BLaER1 (cell line): ENCODE measurements around the gene ARMC6.

Source experiments
- H3K27ac ChIP-seq: shearing (Covaris generic); formaldehyde crosslinking; 2 replicates; pipeline ENCODE4 v1.8.1; 2022
- H3K27me3 ChIP-seq: shearing (Covaris generic); formaldehyde crosslinking; 2 replicates; pipeline ENCODE4 v1.8.1; 2022
- H3K36me3 ChIP-seq: shearing (Covaris generic); formaldehyde crosslinking; 2 replicates; pipeline ENCODE4 v1.8.1; 2022
- H3K4me1 ChIP-seq: shearing (Covaris generic); formaldehyde crosslinking; 2 replicates; pipeline ENCODE4 v1.8.1; 2022
- H3K4me2 ChIP-seq: shearing (Covaris generic); formaldehyde crosslinking; 2 replicates; pipeline ENCODE4 v1.8.1; 2022
- H3K4me3 ChIP-seq: shearing (Covaris generic); formaldehyde crosslinking; 2 replicates; pipeline ENCODE4 v1.8.1; 2022
- H3K9ac ChIP-seq: shearing (Covaris generic); formaldehyde crosslinking; 2 replicates; pipeline ENCODE4 v1.8.1; 2022
- H3K9me3 ChIP-seq: shearing (Covaris generic); formaldehyde crosslinking; 2 replicates; pipeline ENCODE4 v1.8.1; 2022
- H4K20me1 ChIP-seq: shearing (Covaris generic); formaldehyde crosslinking; 2 replicates; pipeline ENCODE4 v1.8.1; 2022
- Cebpa-rat ChIP-seq: shearing (Covaris generic); IDR thresholded peaks from 2 replicates; pipeline ENCODE4 v1.8.1; 2022

ARMC6 gene

GRCh38 chr19:19059837-19060611 lies 26.6 kb downstream of the ARMC6 start:
- H3K9ac ChIP-seq = no peak overlapping the region
- H3K4me2 ChIP-seq = no peak overlapping the region
- H3K9me3 ChIP-seq = no peaks in the 10 kb centered on the region
- peaks cover 7% of the 10 kb centered on the region; the same call in 1 of the 2 replicates for H4K20me1 ChIP-seq
- peaks cover 19% of the 10 kb centered on the region for H3K4me1 ChIP-seq
- H3K36me3 ChIP-seq = peaks cover 74% of the 10 kb centered on the region
- no peaks in the 10 kb centered on the region for H3K27me3 ChIP-seq
- TF ChIP-seq Cebpa-rat = no peak
- H3K27ac ChIP-seq = peak overlapping the region; percentile 32; the same call in 1 of the 2 replicates
- H3K4me3 ChIP-seq = no peak overlapping the region

- H3K4me1 ChIP-seq = peaks cover 34% of the 10 kb centered on the region
- H3K9me3 ChIP-seq = no peaks in the 10 kb centered on the region
- no peak for TF ChIP-seq Cebpa-rat
- no peaks in the 10 kb centered on the region for H3K27me3 ChIP-seq
- H3K36me3 ChIP-seq = peaks cover 59% of the 10 kb centered on the region
- no peak overlapping the region for H3K4me2 ChIP-seq
- H4K20me1 ChIP-seq = no peaks in the 10 kb centered on the region
- no peak overlapping the region for H3K27ac ChIP-seq
- no peak overlapping the region for H3K4me3 ChIP-seq
- no peak overlapping the region for H3K9ac ChIP-seq
Observed at GRCh38 chr19:19061506-19061905, 28.1 kb downstream of the ARMC6 start.

- Histone ChIP-seq H3K4me1 (peaks cover 45% of the 10 kb centered on the region), H3K9me3 (no peaks in the 10 kb centered on the region), H3K4me2 (peak overlapping the region; percentile 89), H3K4me3 (peak overlapping the region; percentile 81), H3K27ac (peak overlapping the region; percentile 36; the same call in 1 of the 2 replicates), H3K36me3 (peaks cover 48% of the 10 kb centered on the region), H3K27me3 (no peaks in the 10 kb centered on the region), H3K9ac (peak overlapping the region; percentile 71), H4K20me1 (no peaks in the 10 kb centered on the region)
- no peak for TF ChIP-seq Cebpa-rat
Observed at GRCh38 chr19:19062454-19063182, 29.2 kb downstream of the ARMC6 start.

GRCh38 chr19:19063183-19064097 lies 30.0 kb downstream of the ARMC6 start, which contains the start of gene SLC25A42:
SLC25A42 (plus strand) TSS chr19:19063994; CDS start chr19:19096125, 32,131 bp downstream.
- Histone ChIP-seq H3K9me3 (no peaks in the 10 kb centered on the region), H4K20me1 (no peaks in the 10 kb centered on the region), H3K4me2 (peak within 1 kb of the TSS; percentile 97), H3K27ac (peak within 1 kb of the TSS; percentile 76), H3K9ac (peak within 1 kb of the TSS; percentile 80), H3K27me3 (no peaks in the 10 kb centered on the region), H3K4me3 (peak within 1 kb of the TSS; percentile 81), H3K4me1 (peaks cover 53% of the 10 kb centered on the region), H3K36me3 (peaks cover 40% of the 10 kb centered on the region)
- no peak for TF ChIP-seq Cebpa-rat

- H3K9me3 ChIP-seq = no peaks in the 10 kb centered on the region
Observed at GRCh38 chr19:19064098-19064722, 30.8 kb downstream of the ARMC6 start.

GRCh38 chr19:19064811-19065745 lies 31.7 kb downstream of the ARMC6 start:
- Histone ChIP-seq H3K4me2 (peak overlapping the region; percentile 97), H3K27me3 (no peaks in the 10 kb centered on the region), H3K27ac (peak overlapping the region; percentile 76), H3K4me3 (peak overlapping the region; percentile 81), H3K36me3 (peaks cover 24% of the 10 kb centered on the region), H3K9ac (peak overlapping the region; percentile 80), H4K20me1 (no peaks in the 10 kb centered on the region), H3K4me1 (peaks cover 63% of the 10 kb centered on the region), H3K9me3 (no peaks in the 10 kb centered on the region)
- TF ChIP-seq Cebpa-rat = no peak

More at GRCh38 chr19:19064098-19064722, 30.8 kb downstream of the ARMC6 start:
- H3K9ac ChIP-seq = peak overlapping the region; percentile 80
- peak overlapping the region; percentile 97 for H3K4me2 ChIP-seq
- peaks cover 32% of the 10 kb centered on the region for H3K36me3 ChIP-seq
- TF ChIP-seq Cebpa-rat = no peak
- H3K4me1 ChIP-seq = peaks cover 61% of the 10 kb centered on the region
- H3K4me3 ChIP-seq = peak overlapping the region; percentile 81
- H3K27ac ChIP-seq = peak overlapping the region; percentile 76
- H4K20me1 ChIP-seq = no peaks in the 10 kb centered on the region
- no peaks in the 10 kb centered on the region for H3K27me3 ChIP-seq

- no peak overlapping the region for H3K9ac ChIP-seq
- no peaks in the 10 kb centered on the region for H3K9me3 ChIP-seq
- H3K27ac ChIP-seq = no peak overlapping the region
- no peaks in the 10 kb centered on the region; the same call in 1 of the 2 replicates for H4K20me1 ChIP-seq
- TF ChIP-seq Cebpa-rat = no peak
- H3K27me3 ChIP-seq = no peaks in the 10 kb centered on the region
- H3K4me2 ChIP-seq = peak overlapping the region; percentile 97
- H3K4me3 ChIP-seq = no peak overlapping the region
- H3K36me3 ChIP-seq = peaks cover 24% of the 10 kb centered on the region
- peaks cover 71% of the 10 kb centered on the region for H3K4me1 ChIP-seq
Observed at GRCh38 chr19:19067276-19068072, 34.1 kb downstream of the ARMC6 start.
